C4-2B (cell line): ENCODE measurements around the gene DGKD.

ENCODE experiments used
- ZFX ChIP-seq: fragments of 450-650 bp; IDR thresholded peaks from 2 replicates; pipeline ENCODE4 v1.6.1; 2017
- TF ChIP-seq, protein P1 (sequence below): fragments of 450-650 bp; conservative IDR thresholded peaks from 2 replicates; pipeline ENCODE4 v1.5.1; 2017; ENCODE audit warnings: mild to moderate bottlenecking

- TF ChIP-seq, protein P1, sequence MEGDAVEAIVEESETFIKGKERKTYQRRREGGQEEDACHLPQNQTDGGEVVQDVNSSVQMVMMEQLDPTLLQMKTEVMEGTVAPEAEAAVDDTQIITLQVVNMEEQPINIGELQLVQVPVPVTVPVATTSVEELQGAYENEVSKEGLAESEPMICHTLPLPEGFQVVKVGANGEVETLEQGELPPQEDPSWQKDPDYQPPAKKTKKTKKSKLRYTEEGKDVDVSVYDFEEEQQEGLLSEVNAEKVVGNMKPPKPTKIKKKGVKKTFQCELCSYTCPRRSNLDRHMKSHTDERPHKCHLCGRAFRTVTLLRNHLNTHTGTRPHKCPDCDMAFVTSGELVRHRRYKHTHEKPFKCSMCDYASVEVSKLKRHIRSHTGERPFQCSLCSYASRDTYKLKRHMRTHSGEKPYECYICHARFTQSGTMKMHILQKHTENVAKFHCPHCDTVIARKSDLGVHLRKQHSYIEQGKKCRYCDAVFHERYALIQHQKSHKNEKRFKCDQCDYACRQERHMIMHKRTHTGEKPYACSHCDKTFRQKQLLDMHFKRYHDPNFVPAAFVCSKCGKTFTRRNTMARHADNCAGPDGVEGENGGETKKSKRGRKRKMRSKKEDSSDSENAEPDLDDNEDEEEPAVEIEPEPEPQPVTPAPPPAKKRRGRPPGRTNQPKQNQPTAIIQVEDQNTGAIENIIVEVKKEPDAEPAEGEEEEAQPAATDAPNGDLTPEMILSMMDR, result no peak
- no peak for TF ChIP-seq ZFX
Measured at GRCh38 chr2:233476651-233477547, 122.6 kb downstream of the DGKD start.
